Measurements from ENCODE around the gene CFAP298.

Gene CFAP298

DNA sequence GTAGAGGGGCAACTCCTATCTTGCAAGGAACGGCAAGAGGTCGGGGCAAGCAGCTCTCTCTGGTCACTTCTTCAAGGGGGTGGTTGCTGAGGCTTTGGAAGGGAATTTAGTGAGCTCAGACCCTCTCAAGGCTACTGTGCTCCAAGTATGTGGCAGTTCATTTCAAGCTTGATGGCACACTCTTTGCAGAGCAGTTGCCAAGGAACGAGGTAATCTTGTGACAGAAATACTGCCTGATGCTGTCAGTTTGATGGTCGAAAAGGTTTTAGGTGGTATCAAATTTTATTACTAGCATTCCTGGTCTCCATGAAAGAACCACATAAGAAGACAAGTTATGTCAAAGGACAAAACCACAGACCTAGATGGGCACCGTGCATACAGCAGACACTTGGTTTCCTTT, 13.1 kb downstream of the CFAP298 start:
- DNase-seq: no peak

DNA sequence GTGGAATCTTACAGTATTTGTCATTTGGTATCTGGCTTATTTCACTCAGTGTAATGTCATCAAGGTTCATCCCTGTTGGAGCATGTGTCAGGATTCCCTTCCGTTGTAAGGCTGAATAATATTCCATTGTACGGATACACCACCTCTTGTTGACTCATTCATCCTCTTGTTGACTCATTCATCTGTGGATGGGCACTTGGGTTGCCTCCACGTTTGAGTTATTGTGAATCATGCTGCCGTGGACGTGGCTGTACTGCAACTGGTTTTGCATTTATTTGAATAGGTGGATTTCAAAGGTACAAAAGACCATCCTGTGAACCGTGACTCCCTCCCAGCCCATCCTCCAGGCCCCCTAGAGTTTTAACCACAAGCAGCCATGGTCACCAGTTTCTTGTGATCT, 15.0 kb downstream of the CFAP298 start:
- no peak for DNase-seq

DNA sequence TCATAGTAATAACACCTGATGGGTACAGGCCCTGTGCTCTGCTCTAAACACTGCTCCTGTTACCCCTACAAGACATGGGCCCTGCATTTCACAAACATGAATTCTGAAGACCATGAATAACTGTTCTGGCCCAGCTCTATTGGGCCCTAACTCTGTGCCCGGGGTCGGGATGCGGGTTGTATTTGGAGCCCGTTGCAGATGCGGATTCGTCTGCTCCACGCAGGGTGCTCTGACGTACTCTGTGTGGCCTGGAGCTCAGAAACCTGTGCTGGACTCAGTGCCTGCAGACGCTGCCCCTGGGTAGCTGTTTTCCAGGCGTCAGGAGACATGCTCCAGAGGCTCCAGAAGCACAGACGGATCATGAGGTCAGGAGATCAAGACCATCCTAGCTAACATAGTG, 16.7 kb downstream of the CFAP298 start:
- no peak for DNase-seq

DNA sequence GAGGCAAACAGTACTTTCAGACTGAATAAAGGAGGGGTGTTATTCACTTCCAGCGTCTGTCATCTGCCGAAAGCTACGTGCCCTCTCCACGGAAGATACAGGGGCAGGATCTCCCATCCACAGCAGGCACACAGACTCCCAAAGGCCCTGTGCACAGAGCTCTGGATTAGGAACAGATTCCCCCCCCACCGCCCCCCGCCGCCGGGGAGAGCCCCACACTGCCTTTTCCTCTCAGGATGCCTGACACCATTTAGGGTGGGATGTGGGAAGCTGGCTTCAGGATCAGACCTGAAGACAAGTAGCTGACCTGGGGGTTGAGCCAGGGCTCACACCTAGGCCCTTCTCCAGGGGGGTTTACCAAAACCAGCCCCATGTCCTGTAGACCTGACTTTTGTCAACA, 18.5 kb downstream of the CFAP298 start:
- no peak for DNase-seq

DNA sequence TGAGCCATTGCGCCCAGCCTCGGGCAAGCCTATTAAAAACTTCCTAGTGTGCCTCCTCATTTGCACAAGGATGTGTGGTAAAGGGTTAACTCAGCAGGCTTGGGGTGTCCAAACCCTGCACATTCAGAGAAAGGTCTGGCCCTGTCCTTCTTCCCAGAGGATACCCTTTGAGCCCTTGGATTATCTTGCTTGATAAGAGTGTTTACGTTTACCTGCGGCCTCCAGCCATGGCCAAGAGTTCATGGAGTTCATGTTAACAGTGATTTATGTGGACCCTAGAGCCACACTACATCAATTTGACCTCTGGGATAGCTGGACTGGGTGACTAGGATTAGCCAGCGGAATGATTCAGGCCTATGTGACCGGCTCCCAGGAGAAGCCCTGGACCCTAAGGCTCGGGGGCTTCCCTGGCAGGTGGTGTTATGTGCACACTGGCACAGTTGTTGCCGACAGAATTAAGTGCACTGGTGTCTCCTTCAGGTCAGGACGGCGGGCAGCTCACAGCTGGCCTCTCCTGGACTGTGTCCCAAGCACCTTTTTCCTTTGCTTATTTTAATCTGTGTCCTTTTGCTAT, 19.2 kb downstream of the CFAP298 start:
- DNase-seq: no peak

DNA sequence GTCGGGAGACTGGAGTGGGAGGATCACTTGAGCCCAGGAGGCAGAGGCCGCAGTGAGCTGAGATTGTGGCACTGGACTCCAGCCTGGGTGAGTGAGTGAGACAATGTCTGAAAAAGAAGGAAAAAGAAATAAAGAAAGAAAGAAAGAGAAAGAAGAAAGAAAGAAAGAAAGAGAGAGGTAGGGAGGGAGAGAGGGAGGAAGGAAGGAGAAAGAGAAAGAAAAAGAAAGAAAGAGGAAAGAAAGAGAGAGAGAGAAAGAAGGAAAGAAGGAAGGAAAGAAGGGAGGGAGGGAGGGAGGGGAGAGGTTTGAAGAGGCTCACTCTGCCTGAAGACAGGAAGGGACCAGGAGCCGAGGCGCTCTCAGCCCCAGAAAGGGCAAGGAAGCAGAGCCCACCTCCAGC, 22.0 kb downstream of the CFAP298 start:
- no peak for DNase-seq

DNA sequence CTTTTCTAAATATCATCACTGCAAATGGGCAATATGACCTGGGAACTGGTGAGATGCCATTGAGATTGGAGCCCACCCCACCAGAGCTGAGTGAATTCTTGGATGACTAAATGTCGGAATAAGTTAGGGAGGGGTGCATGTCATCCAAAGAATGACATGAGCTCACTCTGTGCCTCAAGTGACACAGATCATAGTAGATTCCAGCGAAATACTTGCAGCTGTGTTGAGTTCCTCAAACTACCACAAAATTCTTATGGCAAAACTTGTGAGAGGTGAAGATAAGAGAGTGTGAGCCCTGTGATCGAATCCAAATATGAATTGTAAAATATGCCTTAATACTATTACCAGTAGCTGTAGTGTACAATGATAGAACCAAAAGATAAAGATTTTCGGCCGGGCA, 24.5 kb downstream of the CFAP298 start:
- no peak for DNase-seq

DNA sequence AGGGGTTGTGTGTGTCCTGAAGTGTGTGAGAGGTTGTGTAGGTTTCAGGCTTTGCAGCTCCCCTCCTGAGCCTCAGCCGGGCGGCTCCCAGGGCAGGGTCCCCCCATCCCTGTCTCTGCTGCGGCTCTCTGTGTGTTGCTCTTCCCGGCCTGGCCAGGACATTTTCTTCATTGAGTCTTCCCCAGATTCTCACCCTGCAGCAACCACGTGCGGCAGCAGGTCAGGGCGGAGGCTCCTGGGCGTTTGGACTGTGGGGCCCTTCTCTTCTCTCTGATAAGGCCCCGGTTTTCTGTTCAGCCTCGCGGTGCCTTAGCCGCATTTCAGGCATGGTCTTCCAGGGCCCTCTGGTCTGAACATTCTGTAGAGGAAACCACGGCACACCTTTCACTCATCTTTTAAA, 25.1 kb downstream of the CFAP298 start:
- no peak for DNase-seq

DNA sequence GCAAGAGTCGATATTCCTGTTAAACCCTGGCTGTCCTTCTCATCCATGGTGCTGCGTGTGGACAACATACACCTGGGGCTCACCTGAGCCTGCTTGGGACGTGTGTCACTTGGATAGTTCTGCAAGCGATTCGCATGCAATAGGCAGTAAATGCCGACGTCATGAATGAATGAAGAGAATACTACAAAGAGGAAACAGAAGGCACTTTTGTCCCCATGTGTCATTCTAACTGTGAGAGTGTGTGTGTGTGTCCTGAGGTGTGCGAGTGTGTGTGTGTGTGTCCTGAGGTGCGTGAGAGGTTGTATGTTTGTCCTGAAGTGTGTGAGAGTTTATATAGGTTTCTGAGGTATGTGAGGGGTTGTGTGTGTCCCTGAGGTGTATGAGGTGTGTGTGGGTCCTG, 26.2 kb downstream of the CFAP298 start:
- DNase-seq: no peak

DNA sequence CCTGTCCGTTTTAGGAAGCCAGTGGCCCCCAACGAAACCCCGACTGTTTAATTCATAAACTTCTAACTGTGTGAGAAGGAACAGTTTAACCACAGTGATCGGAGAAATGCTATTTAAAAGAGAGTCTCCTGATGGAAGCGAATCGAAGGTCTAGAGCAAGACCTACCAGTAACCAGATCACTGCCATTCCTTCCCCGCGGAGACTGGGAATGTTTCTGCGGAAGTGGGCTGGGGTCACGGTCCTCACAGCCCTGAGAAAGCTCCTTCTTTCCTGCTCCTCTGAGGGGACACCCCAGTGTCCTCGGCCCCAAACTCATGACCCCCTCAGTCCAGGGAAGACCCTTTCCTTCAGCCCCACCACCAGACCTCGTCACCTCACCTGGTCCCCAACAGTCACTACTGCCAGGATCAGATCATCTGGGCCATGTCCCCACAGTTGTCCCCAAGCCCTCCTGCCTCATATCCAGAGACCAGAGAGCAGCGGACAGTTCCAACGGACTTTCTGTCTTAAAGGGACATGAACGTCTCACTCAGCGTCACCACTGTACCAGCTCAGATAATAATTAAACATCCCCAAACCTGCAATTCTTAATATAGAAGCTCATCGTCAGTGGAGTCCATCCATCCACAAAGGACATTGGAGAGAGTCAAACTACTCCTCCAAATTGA, 27.0 kb downstream of the CFAP298 start, which contains the start of gene TCP10L:
Gene TCP10L (minus strand): TSS at position 482 of the 669 bp plus-strand sequence. CDS start 1,219 bp downstream, outside the sequence.
- no peak for DNase-seq

DNA sequence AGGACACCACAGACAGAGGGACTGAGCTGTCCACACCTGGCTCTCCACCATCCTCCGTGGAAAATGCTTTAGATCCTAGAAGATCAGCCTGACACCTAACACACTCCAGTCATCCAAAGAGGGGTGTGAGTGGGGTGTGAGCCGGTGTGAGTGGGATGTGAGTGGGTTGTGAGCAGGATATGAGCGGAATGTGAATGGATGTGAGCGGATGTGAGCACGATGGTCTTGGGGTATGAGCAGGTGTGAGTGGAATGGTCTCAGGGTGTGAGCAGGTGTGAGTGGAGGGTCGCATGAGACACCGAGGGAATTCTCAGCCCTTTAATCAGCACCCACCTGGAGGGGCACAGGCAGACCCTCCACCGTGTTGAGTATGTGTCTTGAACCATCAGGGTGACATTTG, 27.7 kb downstream of the CFAP298 start:
- no peak for DNase-seq

DNA sequence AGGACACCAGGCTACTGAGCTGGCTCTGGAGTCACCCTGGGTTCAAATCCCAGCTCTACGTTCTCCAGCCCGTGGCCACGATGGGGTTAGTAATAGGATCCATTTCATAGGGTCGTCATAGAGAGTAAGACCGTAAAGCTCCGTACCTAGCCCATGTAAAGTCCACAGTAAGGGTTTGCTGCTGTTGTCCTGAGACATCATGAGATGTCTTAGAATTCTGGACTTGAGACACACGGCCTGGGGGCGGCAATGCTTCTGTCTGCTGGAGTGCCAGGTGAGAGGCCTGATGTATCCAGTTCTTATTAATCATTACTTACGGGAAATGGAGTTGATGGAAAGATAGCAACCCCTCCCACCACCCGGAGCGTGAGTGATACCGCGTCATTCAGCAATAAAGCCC, 30.4 kb downstream of the CFAP298 start:
- DNase-seq: no peak

DNA sequence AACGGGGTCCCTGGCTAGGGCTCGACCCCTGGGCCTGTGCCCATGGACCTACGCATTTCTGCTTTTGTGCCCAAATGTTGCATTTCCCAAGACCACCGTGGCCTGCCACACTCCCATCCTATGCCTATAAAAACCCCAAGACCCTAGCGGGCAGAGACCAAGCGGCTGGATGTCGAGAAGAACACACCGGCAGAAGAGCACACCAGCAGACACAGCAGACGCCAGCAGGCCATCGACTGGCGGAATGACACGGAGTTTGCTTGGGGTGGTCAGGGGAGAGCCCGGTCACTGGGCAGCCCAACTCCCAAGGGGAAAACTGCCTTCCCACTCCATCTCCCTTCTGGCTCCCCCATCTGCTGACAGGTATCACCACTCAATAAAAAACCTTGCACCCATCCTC, 31.2 kb downstream of the CFAP298 start:
- DNase-seq: no peak

DNA sequence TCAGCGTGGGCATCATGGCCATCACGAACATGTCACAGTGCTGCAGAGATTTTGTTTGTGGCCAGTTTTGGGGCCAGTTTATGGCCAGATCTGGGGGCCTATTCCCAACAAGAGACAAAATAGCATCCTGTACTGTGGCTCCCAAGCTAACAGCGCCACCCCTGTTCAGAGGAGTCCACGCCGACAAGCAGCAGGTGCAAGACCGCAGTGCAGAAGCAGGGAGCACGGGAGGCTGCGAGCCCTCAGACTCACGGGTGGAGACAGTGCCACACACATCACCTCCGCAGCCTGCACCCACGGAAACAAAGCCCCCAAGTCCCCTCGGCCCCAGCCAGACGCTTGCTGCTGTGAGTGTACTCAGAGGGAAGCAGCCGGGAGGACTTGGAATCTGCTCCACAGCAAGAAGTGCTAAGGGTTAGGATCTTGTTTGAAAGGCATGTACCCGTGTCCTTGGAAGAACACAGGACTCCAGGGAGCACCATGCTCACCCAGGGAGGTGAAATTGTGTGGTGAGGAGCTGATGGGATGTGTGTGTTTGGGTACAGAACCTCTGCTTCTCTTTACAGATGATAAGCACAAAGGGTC, 34.0 kb downstream of the CFAP298 start:
- DNase-seq: peak in 2 of 5 experiments; percentile 24 to 27

DNA sequence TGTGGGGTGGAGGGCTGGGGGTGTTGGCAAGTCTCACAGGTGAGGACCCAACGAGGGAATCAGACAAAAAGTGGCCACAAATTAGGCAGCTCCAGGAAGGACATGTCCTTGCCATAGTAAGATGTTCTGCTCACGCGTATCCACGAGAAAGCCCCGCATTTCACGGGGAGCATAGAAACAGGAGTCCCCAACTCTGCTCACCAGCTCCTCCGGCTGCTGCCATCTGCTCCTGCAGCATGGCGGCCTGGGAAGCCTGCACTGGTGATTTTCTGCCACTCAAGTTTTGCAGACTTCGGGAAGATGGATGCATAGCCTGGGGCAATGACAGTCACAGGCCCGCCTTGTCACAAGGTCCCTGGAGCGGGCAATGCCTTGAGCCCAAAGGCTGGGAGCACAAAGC, 36.2 kb downstream of the CFAP298 start:
- no peak for DNase-seq

DNA sequence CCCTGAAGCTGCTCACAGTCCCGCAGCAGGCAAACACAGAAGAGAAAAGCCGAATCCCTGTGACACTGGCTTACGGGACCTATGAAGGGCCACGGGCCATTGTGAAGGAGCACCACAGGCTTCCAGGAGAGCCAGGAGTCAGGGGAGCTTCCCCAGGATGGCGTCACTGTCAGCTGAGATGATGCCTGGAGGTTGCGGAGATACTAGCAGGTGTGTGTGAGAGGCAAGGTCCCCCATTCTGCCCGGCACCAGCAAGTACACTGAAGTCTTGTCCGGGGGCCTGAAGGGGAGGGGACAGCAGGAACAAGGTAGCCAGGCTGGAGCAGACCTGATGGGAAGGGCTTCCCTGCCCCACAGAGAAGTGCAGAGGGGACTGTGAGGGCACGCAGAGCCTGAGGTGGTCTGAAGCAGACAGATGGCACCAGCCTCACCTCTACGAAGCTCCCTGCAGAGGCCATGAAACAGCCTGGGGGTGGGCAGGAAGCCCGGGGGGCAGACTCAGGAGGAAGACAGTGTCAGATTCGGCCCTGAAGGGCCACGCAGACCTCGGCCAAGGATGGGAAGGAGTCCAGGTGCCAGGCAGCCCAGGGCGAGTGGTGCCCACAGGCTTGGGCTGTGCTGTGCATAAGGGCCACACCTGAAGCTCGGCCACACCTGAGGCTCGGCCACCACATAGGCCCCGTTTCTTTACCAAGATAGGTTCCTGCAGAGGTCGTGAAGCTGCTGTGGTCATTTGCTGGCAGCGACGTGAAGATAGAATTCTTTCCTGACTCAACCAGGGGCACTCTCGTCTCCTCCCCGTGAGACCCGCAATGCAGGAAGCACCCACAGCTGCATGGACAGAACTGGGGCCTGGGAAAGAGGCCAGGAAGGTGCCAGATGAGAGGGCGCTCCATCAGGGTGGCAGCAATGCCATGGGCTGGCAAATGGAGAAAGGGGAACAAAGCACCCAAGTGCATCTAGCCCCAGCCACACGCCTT, 36.9 kb downstream of the CFAP298 start:
- DNase-seq: no peak

DNA sequence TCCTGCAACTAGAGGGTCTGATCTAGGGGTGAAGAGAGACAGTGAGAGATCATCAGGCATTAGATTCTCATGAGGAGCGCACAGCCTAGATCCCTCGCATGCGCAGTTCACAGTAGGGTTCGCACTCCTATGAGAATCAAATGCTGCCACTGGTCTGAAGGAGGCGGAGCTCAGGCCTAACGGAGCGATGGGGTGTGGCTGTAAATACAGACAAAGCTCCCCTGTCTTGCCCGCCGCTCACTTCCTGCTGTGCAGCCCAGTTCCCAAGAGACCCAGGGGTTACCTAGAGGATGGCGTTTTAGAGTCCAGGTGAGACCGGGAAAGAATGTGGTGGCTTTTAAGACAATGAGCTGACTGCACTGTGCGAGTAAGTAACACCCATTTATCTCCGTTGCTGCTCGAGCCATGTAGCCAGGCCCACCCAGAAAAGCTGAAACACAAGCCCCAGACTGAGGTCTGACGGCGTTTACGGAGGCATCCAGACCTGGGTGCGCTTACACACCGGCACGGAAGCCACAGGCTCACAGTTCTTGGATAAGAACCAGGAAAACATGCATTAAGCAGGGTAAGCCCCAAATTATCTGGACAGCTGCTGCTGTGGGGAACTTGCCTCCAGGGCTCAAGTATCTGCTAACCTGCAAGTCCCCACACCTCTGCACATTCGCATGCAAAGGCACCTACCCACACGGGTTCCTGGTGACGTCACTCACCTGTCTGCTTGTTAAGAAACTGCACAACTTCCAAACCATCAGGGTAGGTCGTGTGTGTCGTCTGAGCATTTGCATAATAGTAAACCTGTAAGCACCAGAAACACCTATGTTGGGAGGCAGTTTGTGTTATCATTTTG, 39.4 kb downstream of the CFAP298 start:
- DNase-seq: no peak

DNA sequence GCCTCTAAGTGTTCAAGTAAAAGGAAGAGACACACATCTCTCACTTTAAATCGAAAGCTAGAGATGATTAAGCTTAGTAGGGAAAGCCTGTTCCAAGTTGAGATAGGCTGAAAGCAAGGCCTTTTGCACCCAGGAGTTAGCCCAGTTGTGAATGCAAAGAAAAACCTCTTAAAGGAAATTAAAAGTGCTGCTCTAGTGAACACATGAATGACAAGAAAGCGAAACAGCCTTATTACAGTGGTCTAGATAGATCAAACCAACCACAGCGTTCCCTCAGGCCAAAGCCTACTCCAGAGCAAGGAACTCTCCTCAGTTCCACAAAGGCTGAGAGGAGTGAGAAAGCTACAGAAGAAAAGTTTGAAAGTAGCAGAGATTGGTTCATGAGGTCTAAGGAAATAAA, 41.7 kb downstream of the CFAP298 start:
- DNase-seq: peak in 1 of 5 experiments; percentile 20

DNA sequence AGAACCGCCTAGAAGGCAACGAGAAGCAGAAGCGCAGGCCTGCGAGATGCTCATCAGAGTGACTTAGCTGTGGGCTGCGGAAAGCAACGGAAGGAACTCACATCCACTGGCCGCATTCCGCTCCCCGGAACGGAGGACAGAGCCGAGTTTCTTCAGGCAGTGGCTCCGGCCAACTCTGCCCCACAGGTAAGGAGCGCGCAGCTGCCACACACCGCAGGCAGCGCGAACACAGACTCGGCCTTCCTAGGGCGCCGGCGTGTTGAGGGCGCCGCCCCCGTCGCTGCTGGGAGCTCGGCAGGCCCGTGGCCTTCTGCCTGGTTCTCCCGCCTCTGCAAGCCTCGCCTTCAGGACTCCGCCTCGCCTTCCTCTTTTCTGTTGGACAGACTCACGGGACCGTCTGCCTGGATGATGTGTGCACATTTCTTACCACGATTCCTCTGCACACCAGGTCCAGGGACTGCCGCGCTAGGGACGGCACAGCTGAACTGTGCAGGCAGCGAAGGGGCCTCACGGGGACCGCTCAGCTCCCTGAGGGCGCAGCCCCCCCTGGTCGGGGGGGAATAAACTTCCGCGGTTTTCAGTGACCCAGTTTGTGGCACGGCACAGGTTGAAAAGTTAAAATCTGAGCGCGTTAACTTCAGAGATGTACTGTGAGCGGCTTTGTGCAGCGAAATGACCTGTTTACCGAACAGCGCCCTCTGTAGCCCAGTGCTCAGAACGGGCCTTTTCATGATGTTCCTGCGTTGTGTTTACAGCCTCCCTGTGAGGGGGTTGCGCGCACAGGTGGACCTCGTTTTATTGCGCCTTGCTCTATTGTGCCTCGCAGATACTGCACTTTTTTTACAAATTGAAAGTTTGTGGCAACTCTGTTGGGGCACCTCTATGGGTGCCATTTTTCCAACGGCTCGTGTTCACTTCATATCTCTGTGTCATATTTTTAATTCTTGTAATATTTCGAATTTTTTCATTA, 42.6 kb downstream of the CFAP298 start:
- peak; percentile 43 to 88 (median 71) for DNase-seq

DNA sequence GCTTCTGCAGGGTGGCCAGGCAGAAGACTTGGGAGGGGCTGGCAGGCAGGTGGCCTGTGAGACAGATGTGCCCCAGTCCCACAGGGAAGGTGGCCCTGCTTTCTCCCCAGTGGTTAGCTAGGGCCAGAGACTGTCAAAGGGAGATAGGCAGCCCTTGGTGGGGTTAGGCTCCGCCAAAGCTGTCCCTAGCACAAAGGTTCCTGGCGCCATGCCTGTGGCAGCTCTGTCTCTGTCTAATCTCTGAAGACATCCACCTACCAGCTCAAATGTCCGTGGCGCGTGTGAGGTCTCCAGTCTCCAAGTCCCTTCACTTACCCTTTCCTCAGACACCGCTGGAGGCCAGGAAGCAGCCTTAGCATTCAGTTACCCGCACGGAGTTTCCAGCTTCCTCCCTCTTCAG, 44.6 kb downstream of the CFAP298 start:
- DNase-seq: no peak
